Mesodermal cell (in vitro differentiated cells): ENCODE measurements around the gene WNK1.

Source experiments
- H3K27ac ChIP-seq: 2 replicates; pipeline ENCODE4 v1.7.0; 2013; ENCODE audit warnings: mild to moderate bottlenecking, low read depth, low read length, moderate library complexity; ENCODE audit not compliant: severe bottlenecking
- H3K36me3 ChIP-seq: 2 replicates; pipeline ENCODE4 v1.7.1; 2013; ENCODE audit warnings: mild to moderate bottlenecking, low read length, moderate library complexity; ENCODE audit not compliant: control insufficient read depth, insufficient read depth
- H3K4me1 ChIP-seq: one replicate; pipeline ENCODE4 v1.7.1; 2013; ENCODE audit warnings: mild to moderate bottlenecking, low read length; ENCODE audit not compliant: insufficient read depth, control insufficient read depth, poor library complexity, severe bottlenecking
- H3K4me3 ChIP-seq: 2 replicates; pipeline ENCODE4 v1.7.0; 2013; ENCODE audit warnings: low read length, control low read depth, mild to moderate bottlenecking; ENCODE audit not compliant: insufficient read depth, poor library complexity, severe bottlenecking; ENCODE audit errors: extremely low read depth
- H3K9me3 ChIP-seq: 2 replicates; pipeline ENCODE4 v1.7.1; 2013; ENCODE audit warnings: mild to moderate bottlenecking, low read length, moderate library complexity; ENCODE audit not compliant: control insufficient read depth
- WGBS, 2 experiments: methylation state at CpG; one replicate each; pipeline ENCODE4 v1.1.5; 2013; ENCODE audit warnings: missing lambda C conversion rate in 2 of 2; ENCODE audit not compliant: insufficient coverage in 2 of 2; 5-methylcytosine and 5-hydroxymethylcytosine counted together

Gene WNK1

DNA sequence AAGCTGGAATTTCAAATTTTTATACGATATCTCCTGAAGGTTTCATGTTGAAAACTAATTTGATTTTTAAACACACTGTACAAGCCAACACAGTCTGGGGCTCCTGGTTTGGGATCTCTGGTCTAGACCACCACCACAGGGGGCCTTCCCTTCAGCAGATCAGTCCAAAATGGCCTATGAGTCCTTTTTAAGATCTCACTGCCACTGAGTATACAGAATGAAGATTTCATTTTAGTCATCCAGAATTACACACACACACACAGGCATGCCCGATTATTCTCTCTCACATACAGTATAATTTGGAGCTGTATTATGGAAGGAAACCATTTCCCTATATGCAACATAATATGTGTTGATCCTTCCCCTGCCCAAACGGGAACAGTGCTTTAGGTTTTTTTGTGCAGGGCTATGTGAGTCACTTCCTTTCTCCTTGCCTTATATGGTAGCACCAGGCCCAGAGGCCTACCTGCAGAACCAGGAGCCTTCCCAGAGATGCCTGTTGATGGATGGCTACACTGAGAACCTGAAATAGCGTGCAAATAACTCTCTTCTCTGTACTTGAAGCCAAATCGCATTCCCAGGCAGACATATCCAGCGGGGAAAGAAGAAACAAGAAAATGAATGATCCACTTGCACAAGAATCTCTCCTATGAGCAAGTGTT is 28.1 kb upstream of the WNK1 start:
- no peak overlapping the region for H3K4me3 ChIP-seq
- no peaks in the 10 kb centered on the region for H3K9me3 ChIP-seq
- H3K36me3 ChIP-seq, result no peaks in the 10 kb centered on the region
- no peaks in the 10 kb centered on the region for H3K4me1 ChIP-seq
- 72 to 94% methylated on average over 3 of the region's 6 CpGs for WGBS, 2 experiments
- H3K27ac ChIP-seq, result no peak overlapping the region

DNA sequence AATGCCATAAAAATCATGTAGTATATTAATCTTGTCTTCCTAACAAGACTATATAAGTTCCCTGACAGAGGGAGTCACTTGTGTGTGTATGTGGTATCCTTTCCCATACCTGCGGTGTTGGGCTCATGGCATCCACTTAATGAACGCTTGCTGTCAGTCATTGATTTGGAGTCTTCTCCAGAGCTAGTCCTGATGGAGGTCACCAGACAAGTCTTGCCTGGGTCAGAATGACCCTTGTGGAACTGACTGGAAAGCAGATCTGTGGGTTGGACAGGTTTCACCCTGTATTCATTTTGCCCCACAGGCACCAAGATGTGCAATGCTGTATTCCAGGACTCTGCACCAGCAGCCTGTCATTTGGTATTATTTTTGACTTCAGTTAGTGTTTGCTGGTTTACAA is 27.3 kb upstream of the WNK1 start:
- no peaks in the 10 kb centered on the region for H3K36me3 ChIP-seq
- WGBS, 2 experiments, result 89 to 93% methylated on average over 1 to 2 of the region's 2 CpGs
- H3K9me3 ChIP-seq, result no peaks in the 10 kb centered on the region

DNA sequence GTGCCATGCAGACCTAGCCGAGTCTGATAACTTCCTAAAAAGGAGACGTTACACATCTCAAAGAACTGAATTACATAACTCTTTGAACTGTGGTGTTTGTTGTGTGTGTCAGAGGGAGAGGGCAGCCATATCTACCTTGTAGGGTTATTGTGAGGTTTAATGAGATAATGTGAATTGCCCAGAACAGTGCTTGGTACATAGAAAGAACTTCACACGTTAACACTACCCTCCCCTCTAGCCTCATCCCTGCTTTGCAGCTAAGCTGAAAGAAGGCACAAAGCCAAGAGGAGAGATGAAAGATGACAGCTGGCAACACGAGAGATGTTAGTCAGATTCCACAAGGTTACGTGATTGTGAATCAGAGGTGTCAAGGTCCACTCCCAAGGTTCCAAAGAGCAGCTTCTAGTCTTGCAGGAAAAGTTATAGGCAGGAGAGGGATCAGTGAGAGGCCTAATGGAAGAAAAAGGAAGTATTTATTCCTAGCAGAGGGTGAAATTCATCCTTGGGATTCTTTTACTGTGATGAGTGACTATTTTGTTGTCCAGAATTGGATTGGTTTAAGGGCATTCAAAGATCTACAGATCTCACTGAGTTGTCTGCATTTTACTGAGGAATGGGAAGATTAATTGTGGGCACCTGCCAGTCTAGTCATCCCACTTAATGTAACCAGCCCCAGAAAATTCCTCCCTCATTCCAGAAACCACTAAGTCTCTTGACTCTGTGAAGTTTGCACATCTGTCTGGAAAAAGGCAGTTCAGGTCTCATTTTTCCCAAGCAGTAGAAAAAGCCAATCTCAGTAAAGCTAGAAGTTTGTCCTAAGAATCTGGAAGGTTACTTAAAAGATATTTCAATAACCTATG is 25.9 kb upstream of the WNK1 start:
- no peaks in the 10 kb centered on the region for H3K9me3 ChIP-seq
- H3K4me3 ChIP-seq, result no peak overlapping the region
- H3K36me3 ChIP-seq, result no peaks in the 10 kb centered on the region
- no peaks in the 10 kb centered on the region for H3K4me1 ChIP-seq
- no peak overlapping the region for H3K27ac ChIP-seq
- WGBS, 2 experiments, result 71 to 93% methylated on average over 2 to 3 of the region's 5 CpGs

More for the DNA sequence above, 27.3 kb upstream of the WNK1 start:
- no peak overlapping the region for H3K27ac ChIP-seq
- no peak overlapping the region for H3K4me3 ChIP-seq
- no peaks in the 10 kb centered on the region for H3K4me1 ChIP-seq

DNA sequence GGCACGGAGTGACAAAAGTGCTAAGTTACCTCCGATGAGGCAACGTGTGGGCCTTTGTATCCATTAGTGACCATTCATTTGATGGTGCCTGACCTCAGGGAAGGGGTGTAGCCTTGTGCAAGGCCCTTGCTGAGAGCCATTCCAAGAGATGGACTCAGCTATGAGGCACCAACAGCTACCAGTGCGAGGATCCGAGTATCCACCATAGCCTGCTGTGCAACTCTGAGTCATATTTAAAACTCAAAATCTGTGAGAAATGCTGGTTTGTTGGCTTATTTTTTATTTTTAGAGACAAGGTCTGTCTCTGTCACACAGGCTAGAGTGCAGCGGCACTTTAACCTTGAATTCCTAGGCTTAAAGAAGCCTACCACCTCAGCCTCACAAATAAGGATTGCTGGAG is 25.1 kb upstream of the WNK1 start:
- Histone ChIP-seq H3K4me1 (no peaks in the 10 kb centered on the region), H3K27ac (no peak overlapping the region), H3K9me3 (no peaks in the 10 kb centered on the region), H3K4me3 (no peak overlapping the region), H3K36me3 (no peaks in the 10 kb centered on the region)
- 95 to 100% methylated on average over 5 to 6 of the region's 6 CpGs for WGBS, 2 experiments

DNA sequence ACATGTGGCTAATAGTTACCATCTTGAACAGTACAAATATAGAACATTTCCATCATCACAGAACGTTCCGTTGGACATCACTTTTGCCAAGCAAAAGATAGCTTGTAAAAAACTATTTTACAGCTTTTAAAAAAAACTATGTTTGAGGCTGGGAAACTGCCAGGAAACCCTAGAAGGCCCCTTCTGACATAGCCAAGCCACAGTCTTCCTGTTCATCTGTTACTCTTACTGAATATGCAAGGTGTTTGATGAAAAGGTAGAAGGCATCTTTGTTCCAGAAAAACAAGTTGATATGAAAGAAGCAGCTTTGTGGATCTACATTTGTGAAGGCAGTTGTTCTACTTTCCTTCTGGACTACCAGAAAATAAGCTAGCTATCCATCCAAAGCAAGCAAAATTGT is 23.6 kb upstream of the WNK1 start:
- no peaks in the 10 kb centered on the region for H3K36me3 ChIP-seq

DNA sequence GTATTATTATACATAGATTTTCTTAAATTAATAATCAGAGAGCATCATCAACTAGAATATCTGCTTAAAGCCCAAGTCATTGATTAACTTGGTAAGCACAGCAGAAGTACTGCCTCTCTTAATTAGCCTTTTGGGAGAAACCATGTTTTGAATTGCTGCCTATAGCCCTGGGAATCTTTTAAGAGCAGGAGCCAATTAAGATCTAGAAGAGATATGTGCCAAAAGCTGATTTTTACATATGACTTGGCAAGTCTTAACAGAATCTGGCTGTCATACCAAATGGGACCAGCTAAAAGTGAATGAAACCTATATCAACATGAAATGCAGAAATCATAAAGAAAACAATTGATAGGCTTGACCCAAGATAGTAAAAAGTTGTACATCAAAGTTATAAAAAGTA is 23.2 kb upstream of the WNK1 start:
- Histone ChIP-seq H3K9me3 (no peaks in the 10 kb centered on the region), H3K36me3 (no peaks in the 10 kb centered on the region)

More for the DNA sequence above, 23.6 kb upstream of the WNK1 start:
- 90% methylated on average over 2 of the region's 2 CpGs; no CpG with 5 or more reads in 1 of the 2 experiments for WGBS, 2 experiments
- Histone ChIP-seq H3K4me1 (no peaks in the 10 kb centered on the region), H3K9me3 (no peaks in the 10 kb centered on the region), H3K4me3 (no peak overlapping the region), H3K27ac (no peak overlapping the region)

DNA sequence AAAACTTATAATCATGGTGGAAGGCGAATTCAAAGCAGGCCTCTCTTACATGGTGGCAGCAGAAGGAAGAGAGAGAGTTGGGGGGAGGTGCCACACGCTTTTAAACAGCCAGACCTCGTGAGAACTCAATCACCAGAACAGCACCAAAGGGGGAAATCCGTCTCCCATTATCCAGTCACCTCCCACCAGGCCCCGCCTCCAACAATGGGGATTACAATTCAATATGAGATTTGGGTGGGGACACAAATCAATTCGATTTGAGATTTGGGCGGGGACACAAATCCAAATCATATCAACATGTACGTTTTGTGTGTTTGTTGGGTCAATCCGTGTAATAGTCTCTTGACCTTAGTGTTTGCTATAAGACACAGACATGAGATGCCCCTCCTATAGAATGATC is 21.8 kb upstream of the WNK1 start:
- no peak overlapping the region for H3K4me3 ChIP-seq
- no peaks in the 10 kb centered on the region for H3K4me1 ChIP-seq
- H3K36me3 ChIP-seq, result no peaks in the 10 kb centered on the region
- no peak overlapping the region for H3K27ac ChIP-seq
- WGBS, 2 experiments, result 100% methylated on average over 1 of the region's 9 CpGs; no CpG with 5 or more reads in 1 of the 2 experiments
- H3K9me3 ChIP-seq, result no peaks in the 10 kb centered on the region

More for the DNA sequence above, 23.2 kb upstream of the WNK1 start:
- H3K4me3 ChIP-seq, result no peak overlapping the region
- no peak overlapping the region for H3K27ac ChIP-seq
- H3K4me1 ChIP-seq, result no peaks in the 10 kb centered on the region

DNA sequence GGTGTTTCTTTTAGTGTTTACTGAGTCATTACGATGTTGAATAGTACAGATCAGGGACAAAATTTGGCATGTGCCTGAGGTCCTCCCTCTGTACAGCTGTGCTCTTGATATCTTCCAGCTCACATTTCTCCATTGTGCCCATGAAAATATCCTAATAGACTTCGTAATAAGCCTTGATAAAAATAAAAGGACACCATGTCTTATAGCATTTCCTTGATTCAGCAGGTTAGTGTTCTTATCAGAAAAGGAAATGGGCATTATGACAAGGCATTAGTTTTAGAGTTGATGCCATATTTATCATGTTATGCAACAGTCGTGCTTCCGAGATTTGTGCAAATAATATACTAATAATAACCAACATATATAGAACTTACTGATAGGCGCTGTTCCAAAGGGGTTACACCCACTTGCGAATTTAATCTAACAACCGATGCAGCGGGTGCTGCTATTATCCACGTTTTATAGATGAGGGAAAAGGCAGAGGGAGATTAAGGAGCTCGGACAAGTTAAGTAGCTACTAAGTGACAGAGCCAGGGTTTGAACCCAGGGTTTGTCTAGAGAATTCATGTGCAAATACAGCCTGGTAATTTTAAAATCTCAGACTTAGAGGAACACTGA is 15.1 kb upstream of the WNK1 start:
- Histone ChIP-seq H3K9me3 (no peaks in the 10 kb centered on the region), H3K27ac (no peak overlapping the region)
- 87 to 93% methylated on average over 6 to 7 of the region's 10 CpGs for whole genome bisulfite sequencing, 2 experiments

DNA sequence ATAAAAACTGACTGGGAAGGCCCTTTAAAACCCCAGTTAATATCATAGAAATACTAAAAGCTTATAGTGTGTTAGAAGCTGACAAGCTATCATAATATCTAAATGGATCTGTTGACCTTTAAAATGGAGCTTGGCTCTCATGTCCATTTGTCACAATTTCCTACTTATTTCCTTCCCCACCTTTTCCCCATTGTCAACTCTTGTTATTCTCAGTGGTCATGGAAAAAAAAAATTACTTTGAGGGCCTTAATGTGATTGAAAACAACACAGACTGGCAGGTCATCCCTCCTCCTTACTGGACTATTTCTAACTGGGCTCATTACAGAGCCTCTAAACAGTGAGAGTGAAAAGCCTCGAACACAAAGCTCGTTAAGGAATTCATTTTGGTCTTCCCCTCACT is 13.7 kb upstream of the WNK1 start:
- no peaks in the 10 kb centered on the region for H3K36me3 ChIP-seq
- no peaks in the 10 kb centered on the region for H3K9me3 ChIP-seq
- WGBS, 2 experiments, result 71% methylated on average over 1 of the region's 2 CpGs; no CpG with 5 or more reads in 1 of the 2 experiments
- H3K4me1 ChIP-seq, result no peaks in the 10 kb centered on the region
- H3K27ac ChIP-seq, result no peak overlapping the region
- H3K4me3 ChIP-seq, result no peak overlapping the region

More for the DNA sequence above, 15.1 kb upstream of the WNK1 start:
- no peak overlapping the region for H3K4me3 ChIP-seq
- no peaks in the 10 kb centered on the region for H3K36me3 ChIP-seq
- no peaks in the 10 kb centered on the region for H3K4me1 ChIP-seq

DNA sequence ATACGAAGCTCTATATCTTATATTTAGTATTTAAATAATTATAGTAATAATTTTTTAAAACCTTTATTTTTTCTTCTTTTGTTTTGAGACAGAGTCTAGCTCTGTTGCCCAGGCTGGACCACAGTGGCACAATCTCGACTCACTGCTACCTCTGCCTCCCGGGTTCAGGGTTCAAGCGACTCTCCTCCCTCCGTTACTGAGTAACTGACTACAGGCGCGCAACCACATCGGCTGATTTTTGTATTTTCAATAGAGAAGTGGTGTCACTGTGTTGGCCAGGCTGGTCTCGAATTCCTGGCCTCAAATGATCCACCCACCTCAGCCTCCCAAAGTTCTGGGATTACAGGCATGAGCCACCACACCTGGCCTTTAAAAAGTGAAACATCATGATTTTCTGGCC is 13.0 kb upstream of the WNK1 start:
- H3K4me1 ChIP-seq, result no peaks in the 10 kb centered on the region
- no peaks in the 10 kb centered on the region for H3K36me3 ChIP-seq
- H3K4me3 ChIP-seq, result no peak overlapping the region
- H3K27ac ChIP-seq, result no peak overlapping the region
- WGBS, 2 experiments, result 92 to 95% methylated on average over 4 of the region's 9 CpGs
- no peaks in the 10 kb centered on the region for H3K9me3 ChIP-seq
